HUDEP-2 (cell line): ENCODE data around the gene RTTN.
A peak's percentile ranks its signal among the peaks of the same experiment; 100 is the strongest.

ENCODE experiments used
- DNase-seq, 76 experiments: peaks; one replicate each; lab custom pipeline; 2025; ENCODE audit not compliant: unreplicated experiment in 76 of 76; lab: John Stamatoyannopoulos, UW

Gene RTTN

GRCh38 chr18:70086085-70086484 is 119.4 kb downstream of the RTTN start:
- no peak for DNase-seq

- DNase-seq = no peak
Observed at GRCh38 chr18:70085641-70086040, 119.8 kb downstream of the RTTN start.

- no peak for DNase-seq
Observed at GRCh38 chr18:70082430-70082829, 123.1 kb downstream of the RTTN start.

- peak in 8 of 76 experiments; percentile 6 to 52 (median 26) for DNase-seq
Observed at GRCh38 chr18:70078106-70078505, 127.4 kb downstream of the RTTN start.

- DNase-seq = no peak
Observed at GRCh38 chr18:70075906-70076305, 129.6 kb downstream of the RTTN start.

- DNase-seq = no peak
Observed at GRCh38 chr18:70074116-70074515, 131.4 kb downstream of the RTTN start.

- DNase-seq = no peak
Observed at GRCh38 chr18:70073432-70073831, 132.1 kb downstream of the RTTN start.

- DNase-seq = peak in 17 of 76 experiments; percentile 0 to 50 (median 25)
Observed at GRCh38 chr18:70072678-70073077, 132.8 kb downstream of the RTTN start.

GRCh38 chr18:70069965-70070364 is 135.5 kb downstream of the RTTN start:
- no peak for DNase-seq

- DNase-seq = no peak
Observed at GRCh38 chr18:70069382-70069781, 136.1 kb downstream of the RTTN start.

GRCh38 chr18:70068981-70069380 is 136.5 kb downstream of the RTTN start:
- no peak for DNase-seq

GRCh38 chr18:70059684-70060083 is 145.8 kb downstream of the RTTN start:
- peak in 40 of 76 experiments; percentile 1 to 73 (median 32) for DNase-seq

- DNase-seq = no peak
Observed at GRCh38 chr18:70058916-70059315, 146.6 kb downstream of the RTTN start.

- no peak for DNase-seq
Observed at GRCh38 chr18:70047931-70048603, 157.4 kb downstream of the RTTN start.

GRCh38 chr18:70046796-70047195 is 158.7 kb downstream of the RTTN start:
- DNase-seq = no peak

- no peak for DNase-seq
Observed at GRCh38 chr18:70046207-70046606, 159.3 kb downstream of the RTTN start.

- DNase-seq = no peak
Observed at GRCh38 chr18:70044632-70045031, 160.9 kb downstream of the RTTN start.

- DNase-seq = no peak
Observed at GRCh38 chr18:70041459-70042050, 163.9 kb downstream of the RTTN start.

GRCh38 chr18:70039186-70039585 is 166.3 kb downstream of the RTTN start:
- no peak for DNase-seq

- DNase-seq = peak in 24 of 76 experiments; percentile 2 to 65 (median 21)
Observed at GRCh38 chr18:70037431-70038061, 167.9 kb downstream of the RTTN start.

- DNase-seq = peak in 75 of 76 experiments; percentile 18 to 93 (median 73)
Observed at GRCh38 chr18:70036771-70037347, 168.6 kb downstream of the RTTN start.

- DNase-seq = no peak
Observed at GRCh38 chr18:70036168-70036567, 169.3 kb downstream of the RTTN start.
